Measurements from ENCODE around the gene NARS2.
"Not testable (repeated sequence)": the region's sequence is repeated elsewhere in the genome, so short reads cannot be mapped to it uniquely, and the experiment has no call there.

NARS2 gene

DNA sequence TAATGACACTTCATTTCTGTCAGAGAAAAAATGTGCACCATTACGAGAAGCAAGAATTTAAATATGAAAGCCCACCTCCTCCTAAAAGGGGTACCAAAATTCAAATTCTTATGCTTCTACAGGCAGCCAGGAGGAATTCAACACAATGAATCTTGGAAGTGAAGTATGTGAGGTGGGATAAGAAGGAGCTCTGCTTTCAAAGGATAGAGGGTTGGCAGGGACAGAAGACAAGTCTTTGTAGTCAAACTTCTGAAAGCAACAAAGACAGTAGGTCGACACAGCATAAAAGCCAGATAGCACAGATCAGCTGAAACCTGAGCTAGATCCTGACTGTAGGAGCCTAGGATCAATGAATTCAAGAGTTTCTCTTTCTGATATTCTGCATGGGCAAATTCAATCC lies 17.4 kb downstream of the NARS2 start:
- H3K27ac ChIP-seq, result no peak overlapping the region
- no peak overlapping the region for H3K4me2 ChIP-seq

DNA sequence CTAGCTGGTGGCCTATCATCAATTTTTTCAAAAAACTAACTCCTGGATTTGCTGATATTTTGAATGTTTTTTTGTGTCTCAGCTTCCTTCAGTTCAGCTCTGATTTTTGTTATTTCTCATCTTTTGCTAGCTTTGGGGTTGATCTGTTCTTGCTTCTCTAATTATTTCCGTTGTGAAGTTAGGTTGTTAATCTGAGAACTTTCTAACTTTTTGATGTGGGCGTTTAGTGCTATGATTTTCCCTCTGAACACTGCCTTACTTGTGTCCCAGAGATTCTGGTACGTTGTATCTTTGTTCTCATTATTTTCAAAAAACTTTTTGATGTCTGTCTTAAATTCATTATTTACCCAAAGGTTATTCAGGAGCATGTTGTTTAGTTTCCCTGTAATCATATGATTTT lies 19.1 kb downstream of the NARS2 start:
- Histone ChIP-seq H3K36me3 (peaks cover 20 to 100% (median 86%) of the 10 kb centered on the region in 11 experiments; a peak in 21 of 22 replicates), H4K20me1 (no peaks in the 10 kb centered on the region), H3K4me2 (no peak overlapping the region), H3K4me3 (no peak overlapping the region), H3K4me1 (peaks cover 15 to 23% (median 18%) of the 10 kb centered on the region in 10 experiments), H3K27me3 (no peaks in the 10 kb centered on the region), H3K27ac (no peak overlapping the region), H3K9ac (no peak overlapping the region), H3K9me3 (replicated peaks in 1 of 11) (peaks cover 0 to 27% (median 6%) of the 10 kb centered on the region in 11 experiments; a peak in 7 of 22 replicates)
- no peak for TF ChIP-seq Cebpa-rat (IDR thresholded peaks at IDR 0.05)

More for the DNA sequence above, 17.4 kb downstream of the NARS2 start:
- Histone ChIP-seq H3K27me3 (no peaks in the 10 kb centered on the region), H4K20me1 (no peaks in the 10 kb centered on the region), H3K4me3 (no peak overlapping the region), H3K9me3 (replicated peaks in 1 of 11) (peaks cover 0 to 26% (median 4%) of the 10 kb centered on the region in 11 experiments; a peak in 7 of 22 replicates), H3K4me1 (peaks cover 30 to 39% (median 32%) of the 10 kb centered on the region in 10 experiments), H3K36me3 (peaks cover 20 to 88% (median 71%) of the 10 kb centered on the region in 11 experiments; a peak in 21 of 22 replicates), H3K9ac (no peak overlapping the region)
- no peak for TF ChIP-seq Cebpa-rat (IDR thresholded peaks at IDR 0.05)

- H3K36me3 ChIP-seq, result peaks cover 24 to 97% (median 81%) of the 10 kb centered on the region in 11 experiments
- TF ChIP-seq Cebpa-rat (IDR thresholded peaks at IDR 0.05), result no peak
Observed at GRCh38 chr11:78552881-78553280, 21.8 kb downstream of the NARS2 start.

GRCh38 chr11:78552139-78552538 lies 22.5 kb downstream of the NARS2 start:
- H3K27me3 ChIP-seq, H3K9ac ChIP-seq, H3K4me2 ChIP-seq, H3K27ac ChIP-seq, H3K4me1 ChIP-seq, H3K4me3 ChIP-seq: not testable (repeated sequence)
- peaks cover 0 to 27% (median 6%) of the 10 kb centered on the region in 11 experiments; a peak in 7 of 22 replicates for H3K9me3 ChIP-seq (replicated peaks in 1 of 11)
- peaks cover 20 to 97% (median 82%) of the 10 kb centered on the region in 11 experiments for H3K36me3 ChIP-seq
- H4K20me1 ChIP-seq, result peaks cover 0 to 11% (median 0%) of the 10 kb centered on the region in 11 experiments; a peak in 4 of 22 replicates

More at GRCh38 chr11:78552881-78553280, 21.8 kb downstream of the NARS2 start:
- Histone ChIP-seq H3K9ac (no peak overlapping the region), H3K9me3 (replicated peaks in 1 of 11) (peaks cover 0 to 27% (median 6%) of the 10 kb centered on the region in 11 experiments; a peak in 7 of 22 replicates), H3K27ac (no peak overlapping the region), H3K4me3 (no peak overlapping the region), H4K20me1 (peaks cover 0 to 11% (median 0%) of the 10 kb centered on the region in 11 experiments; a peak in 4 of 22 replicates), H3K4me2 (no peak overlapping the region), H3K4me1 (no peaks in the 10 kb centered on the region), H3K27me3 (no peaks in the 10 kb centered on the region)

DNA sequence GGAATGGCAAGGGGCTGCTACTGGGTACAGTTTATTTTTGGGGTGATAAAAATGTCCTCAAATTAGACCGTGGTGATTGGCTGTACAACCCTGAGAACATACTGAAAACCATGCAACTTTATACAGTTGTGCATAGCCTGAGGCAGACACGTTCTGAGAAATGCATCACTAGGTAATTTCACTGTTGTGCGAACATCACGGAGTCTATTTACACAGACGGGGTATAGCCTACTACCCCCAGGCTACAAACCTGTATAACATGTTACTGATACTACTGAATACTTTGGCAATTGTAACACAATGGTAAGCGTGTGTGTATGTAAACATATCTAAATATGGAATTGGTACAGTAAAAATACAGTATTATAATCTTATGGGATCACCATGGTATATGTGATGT lies 23.6 kb downstream of the NARS2 start:
- Histone ChIP-seq H3K4me3 (no peak overlapping the region), H3K9me3 (replicated peaks in 1 of 11) (peaks cover 0 to 24% (median 6%) of the 10 kb centered on the region in 11 experiments; a peak in 7 of 22 replicates), H3K4me1 (no peaks in the 10 kb centered on the region), H3K36me3 (peaks cover 11 to 97% (median 82%) of the 10 kb centered on the region in 11 experiments), H3K9ac (no peak overlapping the region), H3K4me2 (no peak overlapping the region), H3K27ac (no peak overlapping the region), H3K27me3 (no peaks in the 10 kb centered on the region), H4K20me1 (peaks cover 0 to 11% (median 0%) of the 10 kb centered on the region in 11 experiments; a peak in 4 of 22 replicates)
- no peak for TF ChIP-seq Cebpa-rat (IDR thresholded peaks at IDR 0.05)

DNA sequence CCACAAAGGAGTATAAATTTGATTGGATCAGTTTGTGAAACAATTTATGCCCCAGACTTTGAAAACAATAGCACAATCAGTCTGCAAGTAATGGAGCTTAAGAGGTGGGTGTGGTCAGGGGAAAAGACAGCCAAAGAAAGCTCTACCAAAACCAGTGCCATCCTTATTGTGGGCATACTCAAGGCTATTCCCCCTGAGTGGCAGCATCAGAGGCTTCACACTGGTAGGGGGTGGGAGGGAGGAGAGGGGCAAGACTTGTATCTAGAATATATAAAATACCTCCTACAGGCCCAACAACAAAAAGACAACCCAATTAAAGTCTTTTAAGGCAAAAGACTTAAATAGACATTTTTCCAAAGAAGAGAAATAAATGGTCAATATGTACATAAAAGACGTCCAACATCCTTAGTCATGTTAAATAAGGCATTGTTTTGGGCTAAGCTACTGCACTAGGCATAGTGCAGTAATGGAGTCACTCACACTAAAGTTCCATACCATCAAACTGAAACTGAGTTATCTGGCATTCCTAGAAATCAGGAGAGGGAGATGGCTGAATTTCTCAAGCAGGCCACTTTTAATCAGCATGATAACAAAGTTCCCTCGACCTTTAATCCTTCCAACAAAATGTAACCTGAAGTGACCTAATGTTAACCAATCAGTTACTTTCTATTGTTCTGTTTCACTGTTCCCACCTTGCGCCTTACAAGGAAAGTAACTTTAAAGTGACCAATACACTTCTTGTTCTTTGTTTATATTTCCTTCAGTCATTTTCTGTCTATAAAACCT lies 24.8 kb downstream of the NARS2 start:
- Histone ChIP-seq H4K20me1 (peaks cover 0 to 11% (median 0%) of the 10 kb centered on the region in 11 experiments; a peak in 4 of 22 replicates), H3K27me3 (no peaks in the 10 kb centered on the region), H3K27ac (no peak overlapping the region), H3K9me3 (replicated peaks in 1 of 11) (peaks cover 0 to 16% (median 6%) of the 10 kb centered on the region in 11 experiments; a peak in 7 of 22 replicates), H3K4me2 (no peak overlapping the region), H3K4me1 (no peaks in the 10 kb centered on the region), H3K9ac (no peak overlapping the region), H3K4me3 (no peak overlapping the region), H3K36me3 (peaks cover 4 to 96% (median 80%) of the 10 kb centered on the region in 11 experiments; a peak in 21 of 22 replicates)
- no peak for TF ChIP-seq Cebpa-rat (IDR thresholded peaks at IDR 0.05)

- Histone ChIP-seq H3K36me3 (peaks cover 4 to 96% (median 75%) of the 10 kb centered on the region in 11 experiments; a peak in 21 of 22 replicates), H3K27ac (no peak overlapping the region), H3K4me2 (no peak overlapping the region), H3K4me1 (no peaks in the 10 kb centered on the region), H4K20me1 (peaks cover 0 to 11% (median 0%) of the 10 kb centered on the region in 11 experiments; a peak in 4 of 22 replicates), H3K9me3 (replicated peaks in 1 of 11) (peaks cover 0 to 16% (median 6%) of the 10 kb centered on the region in 11 experiments; a peak in 7 of 22 replicates), H3K27me3 (no peaks in the 10 kb centered on the region), H3K4me3 (no peak overlapping the region), H3K9ac (no peak overlapping the region)
- no peak for TF ChIP-seq Cebpa-rat (IDR thresholded peaks at IDR 0.05)
Observed at GRCh38 chr11:78548911-78549590, 25.6 kb downstream of the NARS2 start.

DNA sequence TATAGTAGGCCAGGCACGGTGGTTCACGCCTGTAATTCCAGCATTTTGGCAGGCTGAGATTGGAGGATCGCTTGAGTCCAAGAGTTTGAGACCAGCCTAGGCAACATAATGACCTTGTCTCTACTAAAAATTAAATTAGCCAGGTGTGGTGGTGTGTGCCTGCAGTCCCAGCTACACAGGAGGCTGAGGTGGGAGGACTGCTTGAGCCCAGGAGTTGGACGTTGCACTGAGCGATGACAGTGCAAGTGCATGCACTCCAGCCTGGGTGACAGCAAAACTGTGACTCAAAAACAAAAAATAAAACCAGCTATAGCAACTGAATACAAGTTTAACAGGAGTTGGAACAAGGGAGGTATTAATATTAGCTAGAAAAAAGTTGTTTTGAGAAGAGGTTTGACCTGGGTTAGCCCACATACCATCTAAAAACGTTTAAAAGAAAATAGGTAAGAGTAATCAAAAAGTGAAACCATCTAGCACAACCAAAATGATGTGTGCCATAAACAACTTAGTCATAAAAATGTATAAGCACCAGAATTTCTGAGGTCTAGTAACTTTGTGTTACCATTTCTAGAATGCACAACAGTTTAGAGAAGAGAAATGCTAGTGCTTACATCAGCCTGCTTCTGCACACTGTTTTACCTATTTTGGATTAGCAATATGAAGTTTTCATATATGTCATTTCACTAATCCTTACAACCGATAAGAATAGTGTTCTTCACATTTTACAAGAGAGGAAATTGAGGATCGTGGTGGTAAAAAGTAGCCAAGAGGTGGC lies 26.5 kb downstream of the NARS2 start:
- Histone ChIP-seq H3K27ac (no peak overlapping the region), H3K4me2 (no peak overlapping the region), H4K20me1 (peaks cover 0 to 11% (median 0%) of the 10 kb centered on the region in 11 experiments; a peak in 4 of 22 replicates), H3K9me3 (replicated peaks in 1 of 11) (peaks cover 0 to 16% (median 6%) of the 10 kb centered on the region in 11 experiments; a peak in 8 of 22 replicates), H3K9ac (no peak overlapping the region), H3K36me3 (peaks cover 4 to 96% (median 68%) of the 10 kb centered on the region in 11 experiments; a peak in 21 of 22 replicates), H3K4me3 (no peak overlapping the region), H3K4me1 (peaks cover 0 to under 1% (median 0%) of the 10 kb centered on the region in 10 experiments; a peak in 2 of 20 replicates), H3K27me3 (no peaks in the 10 kb centered on the region)
- no peak for TF ChIP-seq Cebpa-rat (IDR thresholded peaks at IDR 0.05)

Measured in BLaER1 treated with 17β-estradiol and CSF1 and Interleukin-3, amounts not matched to agents 10 nM and 100 nM (cell line).